Activated CD8-positive, alpha-beta memory T cell treated with anti-CD3 and anti-CD28 coated beads, Interleukin-2, amount 50 U/mL, for 24 hours (primary cell): Measurements from ENCODE around the gene NET1.
A peak's percentile ranks its signal among the peaks of the same experiment; 100 is the strongest.
"Not testable (repeated sequence)": the region's sequence is repeated elsewhere in the genome, so short reads cannot be mapped to it uniquely, and the experiment has no call there.

Experiments used
- DNase-seq: peaks from one replicate; pipeline ENCODE4 v3.0.0-alpha.2; 2020; ENCODE audit errors: extremely low read depth

NET1 gene, protein sequence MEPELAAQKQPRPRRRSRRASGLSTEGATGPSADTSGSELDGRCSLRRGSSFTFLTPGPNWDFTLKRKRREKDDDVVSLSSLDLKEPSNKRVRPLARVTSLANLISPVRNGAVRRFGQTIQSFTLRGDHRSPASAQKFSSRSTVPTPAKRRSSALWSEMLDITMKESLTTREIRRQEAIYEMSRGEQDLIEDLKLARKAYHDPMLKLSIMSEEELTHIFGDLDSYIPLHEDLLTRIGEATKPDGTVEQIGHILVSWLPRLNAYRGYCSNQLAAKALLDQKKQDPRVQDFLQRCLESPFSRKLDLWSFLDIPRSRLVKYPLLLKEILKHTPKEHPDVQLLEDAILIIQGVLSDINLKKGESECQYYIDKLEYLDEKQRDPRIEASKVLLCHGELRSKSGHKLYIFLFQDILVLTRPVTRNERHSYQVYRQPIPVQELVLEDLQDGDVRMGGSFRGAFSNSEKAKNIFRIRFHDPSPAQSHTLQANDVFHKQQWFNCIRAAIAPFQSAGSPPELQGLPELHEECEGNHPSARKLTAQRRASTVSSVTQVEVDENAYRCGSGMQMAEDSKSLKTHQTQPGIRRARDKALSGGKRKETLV

DNA sequence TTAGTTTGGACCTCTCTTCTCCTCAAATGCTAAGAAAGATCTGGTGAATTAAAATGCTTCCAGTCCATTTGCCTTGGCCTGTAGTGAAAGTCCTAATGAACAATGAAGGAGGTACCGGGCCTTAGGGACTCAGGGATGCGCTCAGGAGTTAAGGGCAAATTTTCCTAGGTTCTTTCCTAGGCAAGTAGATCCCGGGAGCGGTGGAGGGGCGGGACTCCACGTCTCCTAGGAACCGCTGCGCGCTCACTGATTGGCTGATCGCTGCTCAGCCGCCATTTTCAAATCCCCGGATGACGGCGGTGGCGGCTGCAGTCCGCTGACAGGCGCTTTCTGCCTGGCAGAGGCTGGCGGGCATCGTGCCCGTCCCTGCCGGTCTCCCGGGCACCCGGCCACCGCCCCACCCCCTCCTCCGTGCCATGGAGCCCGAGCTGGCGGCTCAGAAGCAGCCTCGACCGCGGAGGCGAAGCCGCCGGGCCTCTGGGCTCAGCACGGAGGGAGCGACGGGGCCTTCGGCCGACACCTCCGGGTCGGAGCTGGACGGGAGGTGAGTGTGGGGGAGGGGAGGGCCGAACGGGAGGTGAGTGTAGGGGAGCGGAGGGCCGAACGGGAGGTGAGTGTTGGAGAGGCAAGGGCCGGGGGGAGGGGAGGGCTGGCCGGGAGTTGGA lies at the start of gene NET1:
Gene NET1 (plus strand): TSS at position 281 of the 665 bp plus-strand sequence. CDS start 136 bp downstream, at position 417.
- peak; percentile 29 for DNase-seq

DNA sequence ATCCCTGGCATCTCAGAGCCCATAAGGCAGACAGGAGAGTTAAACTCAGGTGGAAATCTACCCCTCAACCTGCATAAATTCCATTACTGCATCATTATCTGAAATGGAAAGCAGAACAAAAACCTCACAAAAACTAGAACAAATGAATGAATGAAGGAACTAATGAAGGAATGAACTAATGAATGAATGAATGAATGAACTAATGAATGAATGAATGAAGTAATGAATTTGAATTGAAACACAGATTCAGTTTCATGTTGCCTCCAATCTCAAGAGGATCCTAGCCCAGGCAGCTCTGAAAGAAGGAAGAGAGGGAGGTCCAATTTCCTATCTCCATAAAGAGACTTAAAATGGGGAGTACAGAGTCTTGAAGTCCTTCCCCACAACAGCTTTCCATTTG lies 49.5 kb upstream of the NET1 start:
- no peak for DNase-seq

DNA sequence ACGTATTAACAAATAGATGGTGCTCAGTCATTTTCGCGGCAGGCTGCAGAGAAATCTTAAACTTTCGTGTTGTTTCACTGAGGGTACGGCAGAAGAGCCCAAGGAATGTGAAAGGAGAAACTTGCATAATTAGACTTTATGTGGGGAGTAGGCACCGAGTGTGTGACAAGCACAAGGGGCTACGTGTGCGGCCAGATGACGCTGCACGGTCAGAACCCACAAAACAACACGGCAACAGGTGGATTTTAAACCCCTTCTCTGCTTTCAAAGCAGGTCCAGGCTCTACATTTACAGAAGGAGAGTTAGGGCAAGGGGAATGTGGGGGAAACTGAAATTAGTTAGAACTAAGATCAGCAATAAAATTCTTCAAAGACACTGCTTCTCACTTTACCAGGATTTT lies 48.0 kb upstream of the NET1 start:
- no peak for DNase-seq

DNA sequence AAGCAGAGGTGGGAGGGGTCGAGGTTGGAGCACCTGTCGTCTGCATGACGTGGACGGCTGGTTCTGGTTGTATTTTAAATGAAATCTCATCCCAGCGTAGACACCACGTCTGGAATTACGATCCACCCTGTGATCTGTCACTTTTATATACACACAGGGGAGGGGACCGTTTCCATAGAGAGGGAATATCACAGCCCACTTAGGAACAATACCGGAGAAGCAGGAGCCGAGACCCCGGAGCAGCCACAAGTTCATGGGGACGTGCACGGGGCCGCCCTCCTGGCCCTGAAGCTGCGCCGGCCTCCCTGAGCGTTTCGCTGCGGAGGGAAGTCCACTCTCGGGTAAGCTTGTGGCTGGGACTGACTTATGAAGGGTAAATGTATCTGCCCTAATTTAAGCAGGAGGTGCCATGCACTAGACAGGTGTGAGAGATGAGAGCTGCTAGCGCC lies 47.4 kb upstream of the NET1 start, which contains the start of gene UCN3:
Gene UCN3 (plus strand): TSS at position 77 of the 449 bp plus-strand sequence. CDS start 8,755 bp downstream, outside the sequence.
- no peak for DNase-seq

DNA sequence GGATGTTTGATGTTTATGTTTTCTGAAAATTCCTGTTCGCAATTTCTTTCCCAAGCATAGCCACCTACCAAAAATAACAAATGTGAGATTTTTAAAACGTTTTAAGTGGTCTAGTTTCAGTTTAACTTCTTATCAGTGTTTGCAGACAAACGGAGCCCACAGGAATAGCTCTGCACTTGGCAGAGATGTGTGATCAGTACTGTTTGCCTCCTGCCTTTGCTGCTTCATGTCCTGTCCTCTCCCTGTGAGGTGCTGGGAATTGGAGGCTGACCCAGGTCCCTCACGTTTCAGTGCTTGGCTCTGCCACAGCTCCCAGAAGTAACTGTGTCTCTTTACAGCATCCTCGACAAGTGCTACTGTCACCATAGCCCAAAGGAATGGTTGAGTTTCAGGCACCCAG lies 46.4 kb upstream of the NET1 start:
- DNase-seq, result no peak

DNA sequence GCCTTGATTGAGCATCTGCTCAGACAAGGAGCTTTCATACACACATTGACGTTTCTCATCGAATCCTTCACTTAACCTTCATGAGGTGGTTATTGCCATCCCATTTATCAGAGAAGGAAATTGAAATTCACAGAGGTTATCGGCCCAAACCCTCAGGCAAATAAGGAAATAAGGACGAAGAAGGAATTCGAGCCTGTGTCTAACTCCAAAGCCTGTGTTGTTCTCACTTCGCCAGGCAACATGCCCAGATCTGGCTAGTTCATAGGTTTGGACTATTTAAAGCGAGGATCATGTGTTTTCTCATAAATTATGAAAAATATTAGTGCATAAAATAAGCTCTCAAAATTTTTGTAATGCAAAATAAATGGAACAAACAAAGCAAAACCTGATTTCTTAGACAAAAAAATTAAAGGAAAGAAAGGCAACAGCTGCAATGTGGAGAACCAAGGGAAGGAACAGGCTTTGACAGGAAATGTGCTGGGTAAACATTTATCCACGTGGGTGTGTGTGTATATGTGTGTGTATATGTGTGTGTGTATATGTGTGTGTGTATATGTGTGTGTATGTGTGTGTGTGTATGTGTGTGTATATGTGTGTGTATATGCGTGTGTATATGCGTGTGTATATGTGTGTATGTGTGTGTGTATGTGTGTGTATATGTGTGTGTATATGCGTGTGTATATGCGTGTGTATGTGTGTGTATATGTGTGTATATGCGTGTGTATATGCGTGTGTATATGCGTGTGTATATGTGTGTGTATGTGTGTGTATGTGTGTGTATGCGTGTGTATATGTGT lies 42.8 kb upstream of the NET1 start:
- no peak for DNase-seq

DNA sequence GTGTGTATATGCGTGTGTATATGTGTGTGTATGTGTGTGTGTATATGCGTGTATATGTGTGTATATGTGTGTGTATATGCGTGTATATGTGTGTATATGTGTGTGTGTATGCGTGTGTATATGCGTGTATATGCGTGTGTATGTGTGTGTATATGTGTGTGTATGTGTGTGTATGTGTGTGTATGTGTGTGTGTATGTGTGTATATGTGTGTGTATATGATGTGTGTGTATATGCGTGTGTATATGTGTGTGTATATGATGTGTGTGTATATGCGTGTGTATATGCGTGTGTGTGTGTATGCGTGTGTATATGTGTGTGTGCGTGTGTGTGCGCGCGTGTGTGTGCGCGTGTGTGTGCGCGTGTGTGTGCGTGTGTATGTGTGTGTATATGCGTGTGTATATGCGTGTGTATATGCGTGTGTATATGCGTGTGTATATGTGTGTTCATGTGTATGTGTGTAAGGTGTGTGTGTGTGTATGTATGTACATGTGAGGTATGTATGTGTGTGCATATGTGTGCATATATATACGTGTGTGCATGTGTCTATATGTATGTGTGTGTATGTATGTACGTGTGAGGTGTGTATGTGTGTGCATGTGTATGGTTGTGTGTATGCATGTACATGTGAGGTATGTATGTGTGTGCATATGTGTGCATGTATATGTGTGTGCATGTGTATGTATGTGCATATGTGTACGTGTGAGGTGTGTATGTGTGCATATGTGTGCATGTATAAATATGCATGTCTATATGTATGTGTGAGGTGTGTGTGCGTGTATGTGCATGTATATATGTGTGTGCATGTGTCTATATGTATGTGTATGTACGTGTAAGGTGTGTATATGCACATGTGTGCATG lies 41.6 kb upstream of the NET1 start:
- DNase-seq, result no peak

DNA sequence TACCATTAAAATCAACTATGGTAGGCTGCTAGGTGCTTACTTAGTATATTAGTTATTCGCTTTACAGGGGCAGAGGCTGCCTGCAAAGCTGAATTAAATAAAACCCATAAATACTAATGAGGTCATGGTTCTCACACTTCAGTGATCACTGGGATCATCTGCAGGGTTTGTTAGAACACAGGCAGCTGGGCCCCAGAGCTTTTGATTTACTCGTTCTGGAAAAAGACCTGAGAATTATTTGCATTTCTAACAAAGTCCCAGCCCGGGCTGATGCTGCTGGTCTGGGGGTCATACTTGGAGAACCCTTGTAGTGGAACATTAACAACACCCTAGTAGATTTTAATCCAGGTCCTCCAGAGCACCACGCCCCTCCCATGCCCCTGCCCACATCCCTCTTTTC lies 39.0 kb upstream of the NET1 start:
- no peak for DNase-seq

DNA sequence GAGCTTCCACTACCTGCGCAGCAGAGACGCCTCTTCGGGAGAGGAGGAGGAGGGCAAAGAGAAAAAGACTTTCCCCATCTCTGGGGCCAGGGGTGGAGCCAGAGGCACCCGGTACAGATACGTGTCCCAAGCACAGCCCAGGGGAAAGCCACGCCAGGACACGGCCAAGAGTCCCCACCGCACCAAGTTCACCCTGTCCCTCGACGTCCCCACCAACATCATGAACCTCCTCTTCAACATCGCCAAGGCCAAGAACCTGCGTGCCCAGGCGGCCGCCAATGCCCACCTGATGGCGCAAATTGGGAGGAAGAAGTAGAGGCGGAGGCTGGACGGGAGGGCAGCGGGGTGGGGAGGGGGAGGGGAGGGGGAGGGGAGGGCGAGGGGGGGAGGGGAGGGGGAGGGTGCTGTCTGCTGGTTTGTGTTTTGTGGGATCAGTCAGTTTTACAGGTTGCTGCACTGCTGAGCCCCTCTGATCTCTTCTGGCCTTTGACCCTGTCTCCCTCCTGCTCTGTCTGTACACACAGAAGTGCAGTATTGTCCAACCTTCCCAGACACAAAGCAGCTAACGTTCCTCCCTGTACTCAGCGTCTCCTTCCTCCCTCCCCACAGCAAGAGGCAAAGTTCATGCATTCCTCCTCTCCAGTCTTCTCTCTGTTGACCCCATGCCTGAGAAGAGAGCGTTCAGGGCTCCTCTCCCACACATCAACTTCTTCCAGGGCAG lies 38.3 kb upstream of the NET1 start:
- no peak for DNase-seq

DNA sequence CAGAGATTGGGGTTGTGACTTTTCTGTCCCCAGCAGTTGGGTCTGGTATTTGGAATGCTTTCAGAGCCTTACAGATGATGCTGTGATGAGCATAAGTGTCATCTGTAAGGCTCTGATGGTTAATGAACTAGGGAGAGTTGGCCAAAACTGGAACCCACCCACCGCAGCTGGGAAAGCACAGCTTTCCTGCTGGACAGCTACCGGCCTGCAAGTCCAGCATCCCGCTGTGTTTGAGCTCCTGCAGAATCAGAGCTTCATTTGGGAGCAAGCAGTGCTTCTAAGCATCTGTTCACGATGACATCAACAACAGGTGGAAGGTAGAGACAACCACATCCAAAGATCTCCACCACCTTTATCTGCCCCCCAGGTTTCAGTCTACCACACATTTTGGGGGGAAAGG lies 35.9 kb upstream of the NET1 start:
- no peak for DNase-seq

DNA sequence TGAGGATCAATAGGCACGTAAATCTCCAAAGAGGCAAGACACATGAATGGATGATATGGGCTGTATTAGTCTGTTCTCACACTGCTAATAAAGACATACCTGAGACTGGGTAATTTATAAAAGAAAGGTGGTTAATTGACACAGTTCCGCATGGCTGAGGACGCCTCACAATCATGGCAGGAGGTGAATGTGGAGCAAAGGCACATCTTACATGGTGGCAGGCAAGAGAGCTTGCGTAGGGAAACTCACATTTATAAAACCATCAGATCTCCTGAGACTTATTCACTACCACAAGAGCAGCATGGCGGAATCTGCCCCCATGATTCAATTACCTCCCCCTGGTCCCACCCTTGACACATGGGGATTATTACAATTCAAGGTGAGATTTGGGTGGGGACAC lies 33.2 kb upstream of the NET1 start:
- DNase-seq, result not testable (repeated sequence)

DNA sequence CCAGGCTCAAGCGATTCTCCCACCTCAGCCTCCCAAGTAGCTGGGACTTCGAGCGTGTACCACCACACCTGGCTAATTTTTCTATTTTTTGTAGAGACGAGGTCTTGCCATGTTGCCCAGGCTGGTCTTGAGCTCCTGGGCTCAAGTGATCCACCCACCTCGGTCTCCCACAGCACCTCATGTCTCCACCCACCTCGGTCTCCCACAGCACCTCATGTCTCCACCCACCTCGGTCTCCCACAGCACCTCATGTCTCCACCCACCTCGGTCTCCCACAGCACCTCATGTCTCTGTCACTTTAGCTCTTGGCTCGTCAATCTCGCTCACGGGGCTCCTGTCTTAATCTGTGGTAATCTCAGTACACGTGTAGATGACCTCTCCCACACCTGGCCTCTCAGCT lies 32.0 kb upstream of the NET1 start:
- DNase-seq, result not testable (repeated sequence)

DNA sequence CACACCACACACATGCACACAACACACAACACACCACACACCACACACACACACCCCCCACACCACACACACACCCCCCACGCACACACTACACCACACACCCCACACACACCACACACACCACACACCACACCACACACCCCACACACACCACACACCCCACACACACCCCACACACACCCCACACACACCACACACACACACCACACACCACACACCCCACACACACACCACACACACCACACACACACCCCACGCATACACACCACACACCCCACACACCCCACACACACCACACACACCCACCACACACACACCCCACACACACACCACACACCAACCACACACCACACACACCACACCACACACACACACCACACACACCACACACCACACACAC lies 31.2 kb upstream of the NET1 start:
- DNase-seq, result no peak

DNA sequence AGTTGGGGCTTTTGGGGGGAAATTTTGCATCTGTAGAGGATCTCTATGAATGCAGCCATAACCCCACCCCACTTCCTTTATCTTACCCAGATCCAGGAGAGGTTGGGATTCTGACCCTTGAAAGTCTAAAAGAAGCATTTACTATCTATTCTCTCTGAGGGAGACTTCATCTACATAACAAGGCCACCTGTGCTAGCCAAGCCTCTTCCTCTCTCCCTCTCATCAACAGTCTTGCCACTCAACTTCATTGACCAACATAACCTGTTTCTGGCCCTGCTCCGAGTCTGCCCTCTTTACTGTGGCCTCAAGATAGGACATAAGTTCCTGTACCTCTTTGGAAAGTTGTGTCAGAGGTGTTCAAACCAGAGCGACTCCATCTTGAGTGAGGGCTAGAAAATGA lies 27.1 kb upstream of the NET1 start:
- no peak for DNase-seq

DNA sequence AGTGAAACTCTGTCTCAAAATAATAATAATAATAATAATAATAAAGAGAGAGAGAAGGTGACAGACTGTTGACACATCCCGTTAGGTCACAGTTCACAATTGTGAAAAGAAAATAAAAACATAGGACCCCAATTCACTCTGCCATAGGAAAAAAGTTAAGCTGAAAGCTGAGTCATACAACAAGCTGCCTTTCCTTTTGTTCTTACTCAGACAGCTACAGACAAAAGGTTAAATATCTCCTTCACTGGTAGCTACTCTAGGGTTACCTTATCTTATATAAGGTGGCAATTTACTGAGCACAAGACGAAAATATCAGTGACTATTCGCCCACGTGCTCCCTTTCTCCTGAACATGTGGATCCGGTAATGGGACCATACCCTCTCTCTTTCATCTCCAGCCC lies 25.2 kb upstream of the NET1 start:
- DNase-seq, result no peak

DNA sequence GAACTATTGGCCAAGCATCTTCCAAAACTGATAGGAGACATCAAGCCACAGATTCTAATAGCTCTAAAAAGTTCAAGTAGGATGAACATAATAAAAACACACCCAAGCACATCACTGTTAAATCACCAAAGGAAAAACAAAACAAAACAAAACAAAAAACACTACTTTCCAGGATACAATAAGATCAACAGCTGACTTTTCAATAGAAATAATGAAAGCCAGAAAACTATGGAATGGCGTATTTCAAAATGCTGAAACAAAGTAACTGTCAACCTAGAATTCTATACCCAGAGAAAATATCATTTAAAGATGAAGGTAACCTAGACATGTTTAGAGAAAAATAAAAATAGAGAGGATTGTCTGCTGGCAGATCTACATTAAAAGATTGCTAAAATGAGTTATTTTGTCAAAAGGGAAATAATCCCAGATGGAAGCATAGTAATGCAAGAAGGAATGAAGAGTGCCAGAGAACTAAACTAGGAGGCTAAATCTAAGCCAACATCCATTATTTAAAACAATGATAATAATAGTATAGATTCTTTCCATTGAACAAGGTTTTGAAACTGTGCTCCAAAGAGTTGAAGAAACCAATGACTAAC lies 21.7 kb upstream of the NET1 start:
- DNase-seq, result no peak

DNA sequence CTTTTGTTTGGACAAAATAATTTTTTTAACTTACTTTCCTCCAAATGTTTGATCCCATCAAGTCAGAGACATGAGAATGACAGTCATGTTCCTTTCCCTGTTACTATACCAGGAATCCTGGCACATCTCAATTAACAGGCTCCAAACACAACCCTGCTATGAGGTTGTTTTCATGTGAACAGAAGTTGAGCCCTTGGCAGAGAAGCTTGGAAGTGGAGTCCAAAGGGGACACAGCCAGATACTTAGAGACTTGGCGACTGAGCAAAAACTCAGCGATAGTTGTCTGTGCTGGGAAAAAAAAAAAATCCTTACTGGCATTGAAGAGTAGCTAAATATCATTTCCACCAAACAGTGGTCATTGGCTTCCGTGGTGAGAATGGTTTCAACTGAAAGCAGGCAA lies 20.6 kb upstream of the NET1 start:
- no peak for DNase-seq

DNA sequence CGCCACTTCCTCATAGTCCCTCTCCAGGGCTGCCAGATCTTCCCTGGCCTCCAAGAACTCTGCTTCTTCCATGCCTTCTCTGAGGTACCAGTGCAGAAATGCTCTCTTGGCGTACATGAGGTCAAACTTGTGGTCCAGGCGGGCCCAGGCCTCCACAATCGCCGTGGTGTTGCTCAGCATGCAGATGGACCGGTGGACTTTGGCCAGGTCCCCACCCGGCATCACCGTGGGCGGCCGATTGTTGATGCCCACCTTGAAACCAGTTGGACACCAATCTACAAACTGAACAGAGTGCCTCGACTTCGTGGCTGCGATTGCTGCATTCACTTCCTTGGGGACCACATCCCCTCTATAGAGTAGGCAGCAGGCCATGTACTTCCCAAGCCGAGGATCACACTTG lies 18.8 kb upstream of the NET1 start:
- DNase-seq, result no peak

DNA sequence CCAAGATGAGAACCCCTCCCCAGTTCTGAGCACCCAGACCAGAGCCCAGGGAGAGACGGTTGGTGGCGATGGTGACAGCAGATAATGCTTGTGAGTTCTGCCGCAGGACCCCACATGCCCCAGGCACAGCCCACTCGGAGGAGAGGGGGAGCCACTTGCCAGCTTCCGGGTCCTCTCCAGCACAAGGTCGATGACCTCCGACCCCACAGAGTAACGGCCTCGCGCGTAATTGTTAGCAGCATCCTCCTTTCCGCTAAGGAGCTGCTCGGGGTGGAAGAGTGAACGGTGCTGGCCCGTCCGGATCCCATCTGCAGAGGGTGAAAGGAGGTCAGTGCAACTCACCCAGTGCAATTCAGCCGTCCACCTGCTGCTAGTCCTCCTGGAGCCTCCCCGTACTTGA lies 17.2 kb upstream of the NET1 start:
- DNase-seq, result no peak
